ENCODE results near the gene ENPEP. TPM values are rescaled to one million over a fixed set of nuclear protein-coding genes. Genes with fewer than 3 reads are reported as not detected.
A peak's percentile ranks its signal among the peaks of the same experiment; 100 is the strongest.

Gene ENPEP
- total RNA-seq, 6 experiments from 2014 or later = 15.5 to 28.7 (median 24.7) TPM

GRCh38 chr4:110505440-110505839 is 29.5 kb downstream of the ENPEP start:
- intact Hi-C loops (cut with DNase I) = loop anchor here in 1 of 2 donors (5.0 kb wide), 1 partner anchor 188 kb away; no protein-coding TSS in a partner anchor
- Histone ChIP-seq H3K9me3 (no peaks in the 10 kb centered on the region), H3K36me3 (no peaks in the 10 kb centered on the region), H3K27ac (no peak overlapping the region), H3K27me3 (no peaks in the 10 kb centered on the region), H3K4me1 (peaks cover 0 to 4% (median 0%) of the 10 kb centered on the region in 4 donors), H3K4me3 (no peak overlapping the region)
- ATAC-seq (no peak), DNase-seq (no peak)
- 65% methylated on average over 2 of the region's 2 CpGs for WGBS (ENCODE audit: insufficient coverage, low coverage, low lambda C conversion rate, missing lambda C conversion rate)
- TF ChIP-seq POLR2A (IDR thresholded peaks at IDR 0.05) = no peak
- no peak for TF ChIP-seq CTCF (IDR thresholded peaks at IDR 0.05)

GRCh38 chr4:110508827-110509710 is 33.1 kb downstream of the ENPEP start:
- H3K4me3 ChIP-seq = no peak overlapping the region
- H3K27ac ChIP-seq = no peak overlapping the region
- H3K4me1 ChIP-seq = no peaks in the 10 kb centered on the region
- H3K27me3 ChIP-seq = no peaks in the 10 kb centered on the region
- intact Hi-C loops (cut with DNase I) = loop anchor here in 1 of 2 donors (5.0 kb wide), 1 partner anchor 192 kb away; no protein-coding TSS in a partner anchor
- WGBS (ENCODE audit: insufficient coverage, low coverage, low lambda C conversion rate, missing lambda C conversion rate) = 74% methylated on average over 4 of the region's 4 CpGs
- DNase-seq = no peak
- H3K36me3 ChIP-seq = no peaks in the 10 kb centered on the region
- peak; percentile 61 to 77 (median 74) for ATAC-seq
- TF ChIP-seq POLR2A (IDR thresholded peaks at IDR 0.05) (no peak), CTCF (IDR thresholded peaks at IDR 0.05) (peak; percentile 44 to 47 (median 46))
- no peaks in the 10 kb centered on the region for H3K9me3 ChIP-seq

- no peaks in the 10 kb centered on the region for H3K4me1 ChIP-seq
- H3K9me3 ChIP-seq = no peaks in the 10 kb centered on the region
- TF ChIP-seq CTCF (IDR thresholded peaks at IDR 0.05) = no peak
- TF ChIP-seq POLR2A (IDR thresholded peaks at IDR 0.05) = no peak
- H3K4me3 ChIP-seq = no peak overlapping the region
- no peak overlapping the region for H3K27ac ChIP-seq
- no peaks in the 10 kb centered on the region for H3K36me3 ChIP-seq
- WGBS (ENCODE audit: insufficient coverage, low coverage, low lambda C conversion rate, missing lambda C conversion rate) = 33% methylated on average over 2 of the region's 2 CpGs
- intact Hi-C loops (cut with DNase I) = loop anchor here in 1 of 2 donors (10.0 kb wide), 1 partner anchor 515 kb away; no protein-coding TSS in a partner anchor
- ATAC-seq (peak; percentile 41 to 95 (median 48)), DNase-seq (peak in 1 of 3 donors; percentile 35)
- H3K27me3 ChIP-seq = no peaks in the 10 kb centered on the region
These were observed 34.3 kb downstream of the ENPEP start for GRCh38 chr4:110510277-110510676.

- peaks cover 0 to 4% (median 0%) of the 10 kb centered on the region in 4 donors for H3K4me1 ChIP-seq
- H3K36me3 ChIP-seq = no peaks in the 10 kb centered on the region
- TF ChIP-seq CTCF (IDR thresholded peaks at IDR 0.05) = peak; percentile 72 to 79 (median 77)
- TF ChIP-seq POLR2A (IDR thresholded peaks at IDR 0.05) = no peak
- H3K4me3 ChIP-seq = no peak overlapping the region
- no peaks in the 10 kb centered on the region for H3K27me3 ChIP-seq
- 26% methylated on average over 4 of the region's 4 CpGs for WGBS (ENCODE audit: insufficient coverage, low coverage, low lambda C conversion rate, missing lambda C conversion rate)
- intact Hi-C loops (cut with DNase I) = loop anchor here in 1 of 2 donors (10.0 kb wide), 1 partner anchor 516 kb away; no protein-coding TSS in a partner anchor
- DNase-seq = no peak
- H3K9me3 ChIP-seq = no peaks in the 10 kb centered on the region
- peak; percentile 76 to 79 (median 78) for ATAC-seq
- H3K27ac ChIP-seq = no peak overlapping the region
These were observed 35.1 kb downstream of the ENPEP start for GRCh38 chr4:110510955-110511544.
